ENCODE results near the gene PIM1. TPM values are rescaled to one million over a fixed set of nuclear protein-coding genes. Genes with fewer than 3 reads are reported as not detected.

The PIM1 gene
- total RNA-seq, 1 experiment from 2014 or later = 47.5 TPM

- Histone ChIP-seq H4K91ac (ENCODE audit: insufficient read length, low read depth, low read length) (no peak overlapping the region), H3K4me1 (ENCODE audit: insufficient read depth, low read length) (peaks cover 7% of the 10 kb centered on the region; the same call in 1 of the 2 replicates), H3K27me3 (ENCODE audit: insufficient read depth, low read length) (no peaks in the 10 kb centered on the region), H4K8ac (replicated peaks; ENCODE audit: insufficient read length, low read depth, low read length) (no peak overlapping the region), H3K9me3 (ENCODE audit: control insufficient read depth, low read depth, low read length) (no peaks in the 10 kb centered on the region), H3K79me2 (ENCODE audit: insufficient read depth, low read length) (peaks cover 18% of the 10 kb centered on the region; the same call in 1 of the 2 replicates), H2AK5ac (ENCODE audit: insufficient read length, low read length) (no peak overlapping the region), H3K56ac (ENCODE audit: insufficient read length, low read depth, low read length) (no peak overlapping the region), H3T11ph (ENCODE audit: low read length) (no peak overlapping the region), H2BK12ac (ENCODE audit: insufficient read length, low read depth, low read length) (peak overlapping the region; percentile 88), H2BK120ac (ENCODE audit: low read depth, low read length, poor library complexity, severe bottlenecking) (peak overlapping the region; percentile 14), H3K18ac (ENCODE audit: insufficient read length, low read depth, low read length) (peak overlapping the region; percentile 10), H2BK15ac (ENCODE audit: low read depth, low read length) (0 out of 2 replicates have a peak overlapping the region, but pooled peaks have one; percentile 2), H3K23ac (ENCODE audit: insufficient read length, low read depth, low read length) (no peak overlapping the region), H3K27ac (ENCODE audit: insufficient read length, low read depth, low read length) (peak overlapping the region; percentile 100), H3K23me2 (ENCODE audit: insufficient read length, low read depth, low read length, poor library complexity, severe bottlenecking) (peaks cover 19% of the 10 kb centered on the region), H3K14ac (ENCODE audit: insufficient read depth, low read length) (no peak overlapping the region), H2AFZ (ENCODE audit: low read length) (no peak overlapping the region), H2BK5ac (ENCODE audit: insufficient read length, low read length) (no peak overlapping the region), H4K20me1 (ENCODE audit: control insufficient read depth, insufficient read depth, insufficient read length) (no peaks in the 10 kb centered on the region), H2BK20ac (ENCODE audit: low read depth, low read length, poor library complexity, severe bottlenecking) (peak overlapping the region; percentile 92), H3K79me1 (ENCODE audit: insufficient read depth, low read depth, low read length, poor library complexity, severe bottlenecking) (no peaks in the 10 kb centered on the region), H4K5ac (ENCODE audit: insufficient read length, low read depth, low read length) (no peak overlapping the region), H3K4ac (ENCODE audit: low read depth, low read length) (no peak overlapping the region; the same call in 1 of the 2 replicates), H3K4me2 (ENCODE audit: insufficient read depth, insufficient read length, low read length) (no peak overlapping the region), H3K9ac (ENCODE audit: extremely low read depth, insufficient read length, low read length) (no peak overlapping the region)
- peak overlapping the region; percentile 89 to 94; a peak in 4 of 5 replicates for H3K4me3 Mint-ChIP-seq
- no peaks in the 10 kb centered on the region for H3K27me3 Mint-ChIP-seq (ENCODE audit: low read depth)
- no peak for TF ChIP-seq CTCF (conservative IDR thresholded peaks at IDR 0.05)
- H3K27ac Mint-ChIP-seq = peak overlapping the region; percentile 100
- peaks cover 8 to 16% (median 9%) of the 10 kb centered on the region in 3 experiments for H3K36me3 Mint-ChIP-seq (ENCODE audit: insufficient read depth in 1 of 3, low read depth in 3 of 3)
- H3K4me1 Mint-ChIP-seq = peaks cover 67 to 92% of the 10 kb centered on the region in 2 experiments
- DNase-seq = no peak
- H3K9me3 Mint-ChIP-seq = peaks cover 0 to 3% of the 10 kb centered on the region in 2 experiments; a peak in 2 of 5 replicates
- no CpG with 5 or more reads among the region's 1 CpG for WGBS (ENCODE audit: extremely low coverage, insufficient read length, low lambda C conversion rate)
Observed at GRCh38 chr6:37138856-37139229, 31.1 kb upstream of the PIM1 start.
